NCI-H526 treated with DMSO at 0.1 percent for 48 hours (cell line): Measurements from ENCODE around the gene GGN.
"Not testable (repeated sequence)": the region's sequence is repeated elsewhere in the genome, so short reads cannot be mapped to it uniquely, and the experiment has no call there.

Source experiments
- DNase-seq: peaks from one replicate; lab custom pipeline; 2025; lab: John Stamatoyannopoulos, UW

Gene GGN, protein sequence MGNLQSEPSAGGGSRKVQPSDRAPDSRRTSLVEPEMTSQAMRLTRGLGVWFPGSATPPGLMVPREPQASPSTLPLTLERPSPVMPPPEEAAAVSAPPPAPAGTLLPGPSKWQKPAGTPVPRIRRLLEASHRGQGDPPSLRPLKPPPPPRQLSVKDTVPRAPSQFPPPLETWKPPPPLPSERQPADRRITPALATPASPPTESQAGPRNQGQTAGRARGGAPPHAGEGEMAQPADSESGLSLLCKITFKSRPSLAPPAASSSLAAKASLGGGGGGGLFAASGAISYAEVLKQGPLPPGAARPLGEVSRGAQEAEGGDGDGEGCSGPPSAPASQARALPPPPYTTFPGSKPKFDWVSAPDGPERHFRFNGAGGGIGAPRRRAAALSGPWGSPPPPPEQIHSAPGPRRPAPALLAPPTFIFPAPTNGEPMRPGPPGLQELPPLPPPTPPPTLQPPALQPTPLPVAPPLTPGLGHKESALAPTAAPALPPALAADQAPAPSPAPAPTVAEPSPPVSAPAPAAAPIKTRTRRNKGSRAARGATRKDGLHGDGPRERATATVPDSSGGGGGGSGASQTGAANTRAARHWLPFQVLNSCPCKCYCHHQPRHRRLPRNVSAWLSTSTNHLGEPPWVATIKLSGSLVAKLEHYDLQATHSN

DNA sequence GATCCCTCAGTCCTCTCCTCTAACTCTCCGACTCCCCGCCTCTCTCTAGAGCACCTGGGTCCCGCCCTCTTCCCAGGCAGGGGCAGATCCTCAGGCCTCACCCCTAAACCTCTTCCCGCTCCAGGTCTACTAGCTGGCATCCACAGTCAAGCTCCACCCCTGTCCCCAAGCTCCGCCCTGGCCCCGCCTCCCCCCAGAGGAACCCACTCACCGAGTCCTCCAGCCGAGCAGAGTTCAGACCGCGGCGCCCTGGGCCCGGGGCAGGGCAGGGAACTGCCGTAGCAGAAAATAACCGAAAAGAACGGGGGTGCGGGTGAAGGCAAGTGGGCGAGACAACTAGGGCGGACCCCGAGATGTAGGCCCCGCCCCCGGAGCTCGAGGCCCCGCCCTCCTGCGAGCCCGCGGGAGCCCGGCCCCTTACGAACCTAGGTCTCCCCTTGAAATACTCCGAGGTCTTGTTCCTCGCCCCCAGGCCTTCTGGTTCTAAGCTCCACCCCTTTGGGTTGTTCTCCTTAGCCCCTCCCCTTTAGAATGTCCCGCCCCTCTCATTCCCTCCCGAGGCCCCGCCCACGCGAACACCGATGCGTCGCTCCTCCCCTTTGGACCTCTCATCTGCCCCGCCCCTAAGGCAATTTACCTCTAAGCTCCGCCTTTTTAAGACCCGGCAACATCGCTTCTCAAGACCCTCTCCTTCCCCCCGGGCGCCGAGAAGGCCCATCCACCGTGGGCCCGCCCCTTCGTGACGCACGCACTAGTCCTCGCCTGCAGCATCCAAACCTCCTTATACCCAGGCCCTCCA, at the start of gene GGN:
Gene GGN (minus strand): TSS at position 485 of the 799 bp plus-strand sequence. CDS start 773 bp downstream, outside the sequence.
- DNase-seq, result peak; percentile 72

GRCh38 chr19:38437295-38437694, 49.5 kb upstream of the GGN start:
- DNase-seq, result no peak

GRCh38 chr19:38434549-38435051, 46.8 kb upstream of the GGN start:
- no peak for DNase-seq

DNA sequence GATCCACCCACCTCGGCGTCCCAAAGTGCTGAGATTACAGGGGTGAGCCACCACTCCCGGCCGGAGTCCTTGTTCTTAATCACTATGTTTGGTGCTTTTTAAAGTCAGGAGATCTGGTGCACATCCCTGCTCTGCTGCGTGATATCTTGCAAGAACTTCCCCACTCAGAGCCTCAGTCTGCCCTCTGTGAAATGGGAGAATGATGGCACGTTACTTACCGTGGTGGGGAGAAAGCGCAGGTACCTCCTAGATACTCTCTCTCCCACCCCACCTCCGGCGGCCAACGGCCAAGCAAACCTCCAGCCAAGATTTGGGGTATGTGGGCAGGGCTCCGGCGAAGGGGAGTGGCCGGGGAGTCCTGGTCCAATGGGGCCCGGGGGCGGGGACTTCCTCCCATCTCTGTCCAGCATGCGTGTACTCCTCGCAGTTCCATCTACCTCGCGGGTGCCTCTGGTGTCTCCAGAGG, 45.5 kb upstream of the GGN start, which contains the start of gene RYR1:
Gene RYR1 (plus strand): TSS at position 424 of the 466 bp plus-strand sequence. CDS start 139 bp downstream, outside the sequence.
- no peak for DNase-seq

- DNase-seq, result no peak
Measured at GRCh38 chr19:38430931-38431330, 43.1 kb upstream of the GGN start.

- no peak for DNase-seq
Measured at GRCh38 chr19:38429811-38430156, 42.0 kb upstream of the GGN start.

- no peak for DNase-seq
Measured at GRCh38 chr19:38429055-38429810, 41.4 kb upstream of the GGN start.

GRCh38 chr19:38427035-38427677, 39.3 kb upstream of the GGN start:
- not testable (repeated sequence) for DNase-seq

GRCh38 chr19:38425810-38426466, 38.1 kb upstream of the GGN start, which contains the start of gene RASGRP4:
Gene RASGRP4, minus strand, starts transcription at chr19:38426219. Its CDS starts 128 bp downstream, at chr19:38426091.
- DNase-seq, result no peak

DNA sequence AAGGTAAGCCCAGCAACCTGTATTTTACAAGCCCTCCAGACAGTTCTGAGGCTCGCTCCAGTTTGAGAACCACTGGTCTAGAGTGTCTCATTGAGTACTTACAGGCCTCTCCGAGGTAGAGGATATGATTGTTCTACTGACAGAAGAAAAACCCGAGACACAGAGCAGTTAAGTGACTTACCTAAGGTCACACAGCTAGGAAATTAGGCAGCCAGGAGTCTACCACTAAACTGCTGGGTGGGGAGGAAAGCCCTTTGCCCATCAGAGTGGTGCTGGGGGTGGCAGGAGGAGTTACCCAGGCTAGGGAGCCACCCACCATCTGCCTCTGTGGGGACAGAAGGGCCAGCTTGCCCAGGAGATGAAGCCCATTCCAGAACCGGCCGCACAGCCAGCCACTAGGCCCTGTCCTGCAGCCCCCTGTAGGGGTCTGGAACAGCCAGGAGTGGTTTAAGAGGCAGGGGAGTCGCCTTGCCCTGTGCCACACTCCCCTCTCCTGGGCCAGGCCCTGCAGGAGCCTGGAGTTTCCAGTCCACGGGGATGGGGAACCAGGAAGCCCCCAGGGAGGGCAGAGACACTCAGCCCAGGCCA, 37.5 kb upstream of the GGN start:
- no peak for DNase-seq

DNA sequence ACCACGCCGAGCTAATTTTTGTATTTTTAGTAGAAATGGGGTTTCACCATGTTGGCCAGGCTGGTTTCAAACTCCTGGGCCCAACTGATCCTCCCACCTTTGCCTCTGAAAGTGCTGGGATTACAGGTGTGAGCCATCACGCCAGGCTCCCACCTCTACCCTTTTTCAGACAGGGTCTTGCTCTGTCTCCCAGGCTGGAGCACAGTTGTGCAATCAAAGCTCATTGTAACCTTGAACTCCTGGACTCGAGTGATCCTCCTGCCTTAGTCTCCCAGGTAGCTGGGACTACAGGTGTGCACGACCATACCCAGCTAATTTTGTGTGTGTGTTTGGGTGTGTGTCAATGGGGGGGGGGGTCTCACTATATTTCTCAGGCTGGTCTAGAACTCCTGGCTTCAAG, 36.4 kb upstream of the GGN start:
- DNase-seq, result no peak

DNA sequence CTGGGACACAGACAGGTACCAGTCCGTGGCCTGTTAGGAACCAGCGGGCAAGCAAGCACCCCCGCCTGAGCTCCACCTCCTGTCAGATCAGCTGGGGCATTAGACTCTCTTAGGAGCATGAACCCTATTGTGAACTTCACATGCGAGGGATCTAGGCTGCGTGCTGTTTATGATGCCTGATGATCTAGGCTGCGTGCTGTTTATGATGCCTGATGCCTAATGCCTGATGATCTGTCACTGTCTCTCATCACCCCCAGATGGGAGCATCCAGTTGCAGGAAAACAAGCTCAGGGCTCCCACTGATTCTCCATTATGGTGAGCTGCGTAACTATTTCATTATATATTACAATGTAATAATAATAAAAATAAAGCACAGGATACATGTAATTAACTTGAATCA, 34.6 kb upstream of the GGN start:
- no peak for DNase-seq

- no peak for DNase-seq
Measured at GRCh38 chr19:38421856-38422255, 34.0 kb upstream of the GGN start.

DNA sequence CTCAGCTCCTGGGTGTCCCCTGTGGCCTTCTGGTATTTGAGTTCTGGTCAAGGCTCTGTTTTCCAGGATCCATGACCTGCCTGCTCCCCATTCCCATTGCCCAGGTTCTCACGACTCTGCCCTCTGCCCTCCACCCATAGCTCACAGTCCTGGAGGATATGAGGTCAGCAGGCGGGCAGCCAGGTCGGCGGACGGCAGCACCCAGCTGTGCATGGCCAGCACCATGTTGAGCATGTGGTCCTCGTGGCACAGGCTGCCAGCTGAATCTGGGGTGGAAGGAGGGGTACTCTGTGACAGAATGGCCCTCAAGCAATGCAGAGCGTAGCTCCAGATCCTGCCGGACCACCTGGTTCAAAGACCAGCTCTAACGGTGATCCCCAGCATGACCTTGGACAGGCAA, 33.1 kb upstream of the GGN start:
- no peak for DNase-seq

DNA sequence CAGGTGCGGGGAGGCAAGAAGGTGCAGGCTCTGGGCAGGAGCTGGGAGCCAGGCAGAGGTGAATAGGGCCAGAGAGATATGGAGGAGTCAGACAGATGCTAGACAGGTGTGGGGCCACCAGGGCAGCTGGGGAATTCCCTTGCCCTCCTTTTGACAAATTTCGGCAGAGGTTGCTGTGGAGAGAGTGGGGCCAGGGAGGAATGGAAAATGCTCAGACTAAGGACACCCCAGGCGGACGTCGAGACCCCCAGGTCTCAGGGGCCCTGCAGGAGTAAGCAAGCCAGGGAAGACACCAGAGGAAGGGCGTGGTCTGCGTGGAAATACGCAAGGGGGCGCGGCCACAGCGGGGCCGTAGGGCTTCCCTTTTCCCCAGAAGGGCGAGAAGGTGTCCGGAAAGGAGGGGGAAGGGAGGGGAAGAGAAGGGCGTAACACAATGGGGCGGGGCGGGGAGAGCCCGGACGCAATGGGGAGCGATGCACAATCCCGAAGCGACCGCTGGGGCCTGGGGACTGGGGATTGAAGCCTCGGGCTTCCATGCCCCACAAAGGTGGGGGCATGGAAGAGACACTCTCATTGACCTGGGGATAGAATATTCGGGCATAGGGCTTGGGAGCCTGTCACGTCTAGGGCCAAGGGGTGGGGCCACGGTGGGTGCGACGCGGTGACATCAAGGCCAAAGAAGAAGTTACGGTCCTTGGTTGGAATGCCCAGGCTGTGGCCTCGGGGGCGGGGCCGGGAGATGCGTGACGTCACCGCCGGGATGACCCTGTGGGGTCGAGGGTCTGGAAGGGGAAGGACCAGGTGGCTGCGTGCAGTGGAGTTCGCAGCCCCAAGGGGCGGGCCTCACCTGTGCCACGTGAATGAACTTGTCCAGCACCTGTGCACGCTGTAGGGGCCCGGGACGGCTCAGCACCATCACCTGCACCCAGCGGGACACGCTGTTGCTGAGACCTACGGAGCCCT, 30.0 kb upstream of the GGN start:
- DNase-seq, result peak; percentile 28

GRCh38 chr19:38417146-38417543, 29.3 kb upstream of the GGN start:
- DNase-seq, result no peak

- no peak for DNase-seq
Measured at GRCh38 chr19:38413416-38413815, 25.6 kb upstream of the GGN start.

- DNase-seq, result no peak
Measured at GRCh38 chr19:38412961-38413360, 25.1 kb upstream of the GGN start.

DNA sequence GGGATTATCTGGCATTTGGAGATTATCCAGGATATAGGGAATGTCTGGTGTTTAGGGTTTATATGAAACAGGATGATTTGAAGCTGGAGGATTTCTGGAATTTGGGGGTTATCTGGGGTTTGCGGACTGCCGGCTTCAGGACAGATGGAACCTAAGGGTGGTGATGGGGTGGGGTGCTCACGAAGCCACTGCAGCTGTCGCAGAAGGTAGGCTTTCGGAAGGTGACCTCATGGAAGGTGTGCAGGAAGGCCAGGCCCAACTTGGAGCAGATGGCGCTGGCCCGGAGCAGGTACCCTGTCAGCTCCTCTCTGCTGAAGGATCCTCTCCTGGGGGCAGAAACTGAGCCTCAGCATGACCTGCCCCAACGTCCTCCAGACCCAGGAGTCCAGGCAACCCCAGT, 24.7 kb upstream of the GGN start:
- no peak for DNase-seq
